PC-3 (cell line): ENCODE results near the gene CLIC4. TPM values are rescaled to one million over a fixed set of nuclear protein-coding genes. Genes with fewer than 3 reads are reported as not detected.

Source experiments
- ATAC-seq: fragments of 200-7000 bp; cut with Tn5 transposase; 2 replicates; pipeline ENCODE4 v1.9.1; 2020; ENCODE audit warnings: mild to moderate bottlenecking, moderate library complexity
- BruUV-seq: library from RNA; stranded (reverse); fragments of 400-500 nt; replicated peaks from 2 replicates; lab custom pipeline; 2021; lab: Mats Ljungman, UMichigan
- CTCF ChIA-PET: fragments of 300-600 bp; sonication (Branson Sonifier 250); formaldehyde crosslinking; loops from one replicate; lab custom pipeline; 2022; ENCODE audit warnings: antibody characterized with exemption; lab: Charles Lee
- POLR2A ChIA-PET: fragments of 300-600 bp; sonication (Branson Sonifier 250); formaldehyde crosslinking; loops from one replicate; lab custom pipeline; 2022; ENCODE audit warnings: antibody characterized with exemption; ENCODE audit not compliant: unreplicated experiment; lab: Charles Lee
- DNase-seq: peaks from one replicate; pipeline ENCODE4 v3.0.0-alpha.2; 2015
- H2AFZ ChIP-seq: fragments of 300-600 bp; sonication (generic); 2 replicates; pipeline ENCODE4 v1.6.0; 2016; ENCODE audit warnings: antibody characterized with exemption, low read length
- H3F3A ChIP-seq: fragments of 300-600 bp; sonication (generic); one replicate; pipeline ENCODE4 v1.6.0; 2017; ENCODE audit warnings: antibody characterized with exemption, low read length, control low read depth, mild to moderate bottlenecking; ENCODE audit not compliant: unreplicated experiment
- H3K27ac ChIP-seq: fragments of 300-600 bp; sonication (generic); 2 replicates; pipeline ENCODE4 v1.5.1; 2016; ENCODE audit warnings: mild to moderate bottlenecking, low read length
- H3K27me3 ChIP-seq: fragments of 300-600 bp; sonication (generic); 2 replicates; pipeline ENCODE4 v1.6.1; 2016; ENCODE audit warnings: low read length, mixed read lengths
- H3K36me3 ChIP-seq: fragments of 300-600 bp; sonication (generic); 2 replicates; pipeline ENCODE4 v1.6.1; 2016; ENCODE audit warnings: low read depth, mixed run types, low read length, mixed read lengths
- H3K4me1 ChIP-seq: fragments of 300-600 bp; sonication (generic); 2 replicates; pipeline ENCODE4 v1.5.1; 2016; ENCODE audit warnings: low read length; ENCODE audit not compliant: insufficient read depth
- H3K4me2 ChIP-seq: fragments of 300-600 bp; sonication (generic); 2 replicates; pipeline ENCODE4 v1.6.0; 2016; ENCODE audit warnings: low read length
- H3K4me3 ChIP-seq: fragments of 300-600 bp; sonication (generic); 2 replicates; pipeline ENCODE4 v1.5.1; 2016; ENCODE audit warnings: mild to moderate bottlenecking, low read length, mixed read lengths
- H3K79me2 ChIP-seq: fragments of 300-600 bp; sonication (generic); 2 replicates; pipeline ENCODE4 v1.6.1; 2017; ENCODE audit warnings: low read length, mixed read lengths
- H3K9ac ChIP-seq: fragments of 300-600 bp; sonication (generic); 2 replicates; pipeline ENCODE4 v1.6.0; 2016; ENCODE audit warnings: mild to moderate bottlenecking, low read length
- H3K9me2 ChIP-seq: fragments of 300-600 bp; sonication (generic); replicated peaks from 2 replicates; pipeline ENCODE4 v1.6.1; 2016; ENCODE audit warnings: mixed run types, low read length, mixed read lengths
- H3K9me3 ChIP-seq: fragments of 300-600 bp; sonication (generic); 2 replicates; pipeline ENCODE4 v1.6.1; 2016; ENCODE audit warnings: low read length, mixed read lengths
- H4K20me1 ChIP-seq: fragments of 300-600 bp; sonication (generic); 2 replicates; pipeline ENCODE4 v1.6.1; 2016; ENCODE audit warnings: low read length, mixed read lengths
- CTCF ChIP-seq: fragments of 300-600 bp; sonication (generic); conservative IDR thresholded peaks from 2 replicates; pipeline ENCODE4 v1.5.1; 2017; ENCODE audit warnings: antibody characterized with exemption, low read depth, mild to moderate bottlenecking, low read length
- EZH2 ChIP-seq: fragments of 300-600 bp; sonication (generic); IDR thresholded peaks from one replicate; pipeline ENCODE4 v1.6.1; 2017; ENCODE audit warnings: antibody characterized with exemption, mild to moderate bottlenecking, low read length; ENCODE audit not compliant: unreplicated experiment
- EZH2phosphoT487 ChIP-seq: fragments of 300-600 bp; sonication (generic); IDR thresholded peaks from 2 replicates; pipeline ENCODE4 v1.6.1; 2018; ENCODE audit warnings: mild to moderate bottlenecking, antibody characterized with exemption, low read length, borderline replicate concordance
- intact Hi-C: fragments of 100-400 bp; cut with micrococcal nuclease; formaldehyde crosslinking; loops from 2 replicates; pipeline ENCODE4 v1.9.0; 2023
- total RNA-seq: library from RNA; depleted of rRNA; stranded (reverse); fragments of >200 nt; gene quantifications from 2 replicates; pipeline ENCODE4 v1.2.3, GENCODE V29; 2014

The CLIC4 gene
- total RNA-seq, 1 experiment from 2014 or later = 57.6 TPM

- peak overlapping the region; percentile 28; the same call in 1 of the 2 replicates for H2AFZ ChIP-seq
- no peaks in the 10 kb centered on the region for H3F3A ChIP-seq
- no peak overlapping the region for H3K4me3 ChIP-seq
- ATAC-seq (no peak), DNase-seq (no peak)
- POLR2A ChIA-PET = no interaction called here
- BruUV-seq = no TSS peak
- no peaks in the 10 kb centered on the region for H3K27me3 ChIP-seq
- peak overlapping the region; percentile 37 for H3K4me2 ChIP-seq
- H3K4me1 ChIP-seq = peaks cover 21% of the 10 kb centered on the region
- H3K9ac ChIP-seq = no peak overlapping the region
- no peak for TF ChIP-seq EZH2phosphoT487
- TF ChIP-seq EZH2 = no peak
- no peak for TF ChIP-seq CTCF
- no peaks in the 10 kb centered on the region for H3K9me2 ChIP-seq
- no peaks in the 10 kb centered on the region for H3K9me3 ChIP-seq
- H3K36me3 ChIP-seq = no peaks in the 10 kb centered on the region
- no peaks in the 10 kb centered on the region for H4K20me1 ChIP-seq
- peaks cover 32% of the 10 kb centered on the region for H3K79me2 ChIP-seq
- CTCF ChIA-PET = no interaction called here
- H3K27ac ChIP-seq = peak overlapping the region; percentile 18
- intact Hi-C loops = no loop called here
These were observed 1.6 kb upstream of the CLIC4 start for GRCh38 chr1:24743404-24744211.

GRCh38 chr1:24745711-24746413 is 615 bp downstream of the CLIC4 start:
- Histone ChIP-seq H3K9me3 (no peaks in the 10 kb centered on the region), H3K27ac (peak overlapping the region; percentile 33), H3K27me3 (no peaks in the 10 kb centered on the region), H2AFZ (peak overlapping the region; percentile 71), H3K4me2 (peak overlapping the region; percentile 82), H3K9ac (peak overlapping the region; percentile 67), H3K9me2 (no peaks in the 10 kb centered on the region), H3F3A (no peaks in the 10 kb centered on the region), H4K20me1 (0 out of 2 replicates have a peak, but pooled peaks cover 4% of the 10 kb centered on the region), H3K4me1 (peaks cover 21% of the 10 kb centered on the region), H3K4me3 (peak overlapping the region; percentile 90), H3K79me2 (peaks cover 55% of the 10 kb centered on the region), H3K36me3 (no peaks in the 10 kb centered on the region)
- BruUV-seq = no TSS peak
- ATAC-seq (peak; percentile 8), DNase-seq (peak; percentile 71)
- ChIA-PET POLR2A (interaction anchor here (0.5 to 1.2 kb wide), 5 partner anchors 21 to 1774 kb away, joined by 3 to 9 read pairs (median 4); no protein-coding TSS in a partner anchor), CTCF (interaction anchor here (0.7 to 1.7 kb wide), 5 partner anchors 41 to 89 kb away, joined by 3 to 9 read pairs (median 5); no protein-coding TSS in a partner anchor)
- intact Hi-C loops = loop anchor here (1.0 to 5.0 kb wide), 3 partner anchors 41 to 85 kb away; no protein-coding TSS in a partner anchor
- no peak for TF ChIP-seq EZH2
